ENCODE measurements around the gene COP1.
"Not testable (repeated sequence)": the region's sequence is repeated elsewhere in the genome, so short reads cannot be mapped to it uniquely, and the experiment has no call there.

Gene COP1

GRCh38 chr1:176206961-176207902, at the start of gene COP1:
Gene COP1 (minus strand): TSS chr1:176207286. CDS start chr1:176206978, 308 bp downstream.
- peaks cover 14% of the 10 kb centered on the region; the same call in 1 of the 2 replicates for H3K4me1 ChIP-seq (ENCODE audit: control insufficient read depth, insufficient read depth, low read length)
- H3K27ac ChIP-seq (ENCODE audit: low read depth, low read length): peak within 1 kb of the TSS; percentile 97
- peak within 1 kb of the TSS; percentile 74 for H3K9ac ChIP-seq (ENCODE audit: low read depth, low read length)

GRCh38 chr1:176252191-176252590, 45.1 kb upstream of the COP1 start:
- Histone ChIP-seq H3K4me1 (ENCODE audit: control insufficient read depth, insufficient read depth, low read length) (0 out of 2 replicates have a peak, but pooled peaks cover 4% of the 10 kb centered on the region), H3K4me3 (ENCODE audit: low read depth, low read length) (no peak overlapping the region), H3K9ac (ENCODE audit: low read depth, low read length) (no peak overlapping the region), H3K9me3 (ENCODE audit: control insufficient read depth, insufficient read depth, low read length) (no peaks in the 10 kb centered on the region), H3K27me3 (ENCODE audit: control insufficient read depth, insufficient read depth, low read length) (no peaks in the 10 kb centered on the region), H3K27ac (ENCODE audit: low read depth, low read length) (no peak overlapping the region), H3K36me3 (ENCODE audit: control insufficient read depth, insufficient read depth, low read length) (no peaks in the 10 kb centered on the region)

More at GRCh38 chr1:176206961-176207902, at the start of gene COP1:
- no peaks in the 10 kb centered on the region for H3K36me3 ChIP-seq (ENCODE audit: control insufficient read depth, insufficient read depth, low read length)
- H3K27me3 ChIP-seq (ENCODE audit: control insufficient read depth, insufficient read depth, low read length): no peaks in the 10 kb centered on the region
- H3K9me3 ChIP-seq (ENCODE audit: control insufficient read depth, insufficient read depth, low read length): no peaks in the 10 kb centered on the region
- H3K4me3 ChIP-seq (ENCODE audit: low read depth, low read length): peak within 1 kb of the TSS; percentile 84

- Histone ChIP-seq H3K27ac (ENCODE audit: low read depth, low read length) (no peak overlapping the region), H3K9me3 (ENCODE audit: control insufficient read depth, insufficient read depth, low read length) (no peaks in the 10 kb centered on the region), H3K9ac (ENCODE audit: low read depth, low read length) (no peak overlapping the region), H3K4me3 (ENCODE audit: low read depth, low read length) (no peak overlapping the region), H3K27me3 (ENCODE audit: control insufficient read depth, insufficient read depth, low read length) (no peaks in the 10 kb centered on the region), H3K36me3 (ENCODE audit: control insufficient read depth, insufficient read depth, low read length) (no peaks in the 10 kb centered on the region), H3K4me1 (ENCODE audit: control insufficient read depth, insufficient read depth, low read length) (peaks cover 17% of the 10 kb centered on the region; the same call in 1 of the 2 replicates)
Measured at GRCh38 chr1:176244851-176245250, 37.8 kb upstream of the COP1 start.

GRCh38 chr1:176243746-176244145, 36.7 kb upstream of the COP1 start:
- no peaks in the 10 kb centered on the region for H3K27me3 ChIP-seq (ENCODE audit: control insufficient read depth, insufficient read depth, low read length)
- H3K27ac ChIP-seq (ENCODE audit: low read depth, low read length): no peak overlapping the region
- H3K9me3 ChIP-seq (ENCODE audit: control insufficient read depth, insufficient read depth, low read length): no peaks in the 10 kb centered on the region
- no peaks in the 10 kb centered on the region for H3K36me3 ChIP-seq (ENCODE audit: control insufficient read depth, insufficient read depth, low read length)
- H3K4me3 ChIP-seq (ENCODE audit: low read depth, low read length): no peak overlapping the region
- peaks cover 17% of the 10 kb centered on the region; the same call in 1 of the 2 replicates for H3K4me1 ChIP-seq (ENCODE audit: control insufficient read depth, insufficient read depth, low read length)
- no peak overlapping the region for H3K9ac ChIP-seq (ENCODE audit: low read depth, low read length)

GRCh38 chr1:176241385-176242015, 34.4 kb upstream of the COP1 start:
- H3K36me3 ChIP-seq (ENCODE audit: control insufficient read depth, insufficient read depth, low read length): no peaks in the 10 kb centered on the region
- no peak overlapping the region; the same call in 1 of the 2 replicates for H3K9ac ChIP-seq (ENCODE audit: low read depth, low read length)
- H3K27me3 ChIP-seq (ENCODE audit: control insufficient read depth, insufficient read depth, low read length): no peaks in the 10 kb centered on the region
- H3K9me3 ChIP-seq (ENCODE audit: control insufficient read depth, insufficient read depth, low read length): no peaks in the 10 kb centered on the region
- H3K4me3 ChIP-seq (ENCODE audit: low read depth, low read length): no peak overlapping the region
- H3K27ac ChIP-seq (ENCODE audit: low read depth, low read length): peak overlapping the region; percentile 24
- H3K4me1 ChIP-seq (ENCODE audit: control insufficient read depth, insufficient read depth, low read length): peaks cover 17% of the 10 kb centered on the region; the same call in 1 of the 2 replicates

- H3K9ac ChIP-seq (ENCODE audit: low read depth, low read length); H3K9me3 ChIP-seq (ENCODE audit: control insufficient read depth, insufficient read depth, low read length); H3K27me3 ChIP-seq (ENCODE audit: control insufficient read depth, insufficient read depth, low read length); H3K36me3 ChIP-seq (ENCODE audit: control insufficient read depth, insufficient read depth, low read length); H3K4me3 ChIP-seq (ENCODE audit: low read depth, low read length); H3K27ac ChIP-seq (ENCODE audit: low read depth, low read length); H3K4me1 ChIP-seq (ENCODE audit: control insufficient read depth, insufficient read depth, low read length): not testable (repeated sequence)
Measured at GRCh38 chr1:176233657-176234056, 26.6 kb upstream of the COP1 start.

- peaks cover 24% of the 10 kb centered on the region for H3K4me1 ChIP-seq (ENCODE audit: control insufficient read depth, insufficient read depth, low read length)
- no peaks in the 10 kb centered on the region for H3K9me3 ChIP-seq (ENCODE audit: control insufficient read depth, insufficient read depth, low read length)
- H3K27ac ChIP-seq (ENCODE audit: low read depth, low read length): peak overlapping the region; percentile 2
- no peak overlapping the region for H3K9ac ChIP-seq (ENCODE audit: low read depth, low read length)
- H3K4me3 ChIP-seq (ENCODE audit: low read depth, low read length): no peak overlapping the region
- no peaks in the 10 kb centered on the region for H3K27me3 ChIP-seq (ENCODE audit: control insufficient read depth, insufficient read depth, low read length)
- H3K36me3 ChIP-seq (ENCODE audit: control insufficient read depth, insufficient read depth, low read length): no peaks in the 10 kb centered on the region
Measured at GRCh38 chr1:176227579-176227978, 20.5 kb upstream of the COP1 start.

GRCh38 chr1:176225911-176226310, 18.8 kb upstream of the COP1 start:
- no peak overlapping the region for H3K4me3 ChIP-seq (ENCODE audit: low read depth, low read length)
- no peak overlapping the region for H3K9ac ChIP-seq (ENCODE audit: low read depth, low read length)
- no peak overlapping the region for H3K27ac ChIP-seq (ENCODE audit: low read depth, low read length)
- H3K9me3 ChIP-seq (ENCODE audit: control insufficient read depth, insufficient read depth, low read length): no peaks in the 10 kb centered on the region
- H3K4me1 ChIP-seq (ENCODE audit: control insufficient read depth, insufficient read depth, low read length): peaks cover 24% of the 10 kb centered on the region
- H3K27me3 ChIP-seq (ENCODE audit: control insufficient read depth, insufficient read depth, low read length): no peaks in the 10 kb centered on the region
- H3K36me3 ChIP-seq (ENCODE audit: control insufficient read depth, insufficient read depth, low read length): no peaks in the 10 kb centered on the region

GRCh38 chr1:176225479-176225875, 18.4 kb upstream of the COP1 start:
- Histone ChIP-seq H3K9me3 (ENCODE audit: control insufficient read depth, insufficient read depth, low read length) (no peaks in the 10 kb centered on the region), H3K9ac (ENCODE audit: low read depth, low read length) (no peak overlapping the region), H3K4me3 (ENCODE audit: low read depth, low read length) (no peak overlapping the region), H3K27me3 (ENCODE audit: control insufficient read depth, insufficient read depth, low read length) (no peaks in the 10 kb centered on the region), H3K27ac (ENCODE audit: low read depth, low read length) (no peak overlapping the region), H3K36me3 (ENCODE audit: control insufficient read depth, insufficient read depth, low read length) (no peaks in the 10 kb centered on the region), H3K4me1 (ENCODE audit: control insufficient read depth, insufficient read depth, low read length) (peaks cover 24% of the 10 kb centered on the region)

GRCh38 chr1:176222196-176222595, 15.1 kb upstream of the COP1 start:
- H3K27me3 ChIP-seq (ENCODE audit: control insufficient read depth, insufficient read depth, low read length): no peaks in the 10 kb centered on the region
- H3K9me3 ChIP-seq (ENCODE audit: control insufficient read depth, insufficient read depth, low read length): no peaks in the 10 kb centered on the region
- no peak overlapping the region for H3K4me3 ChIP-seq (ENCODE audit: low read depth, low read length)
- H3K27ac ChIP-seq (ENCODE audit: low read depth, low read length): no peak overlapping the region
- no peaks in the 10 kb centered on the region for H3K36me3 ChIP-seq (ENCODE audit: control insufficient read depth, insufficient read depth, low read length)
- no peak overlapping the region for H3K9ac ChIP-seq (ENCODE audit: low read depth, low read length)
- peaks cover 18% of the 10 kb centered on the region for H3K4me1 ChIP-seq (ENCODE audit: control insufficient read depth, insufficient read depth, low read length)

Data from HUES48 (cell line).